Testis (tissue), 3 donors: ENCODE results near the gene QSOX2. TPM values are rescaled to one million over a fixed set of nuclear protein-coding genes. Genes with fewer than 3 reads are reported as not detected.

ENCODE experiments used
- DNase-seq: peaks from one replicate; pipeline ENCODE4 v3.0.0-alpha.2; 2019
- H3K27ac ChIP-seq, 2 donors: fragments of 200-600 bp; sonication (generic); one replicate each; pipeline ENCODE4 v1.5.1; 2019
- H3K27me3 ChIP-seq: fragments of 200-600 bp; sonication (generic); one replicate; pipeline ENCODE4 v1.5.1; 2019
- H3K36me3 ChIP-seq: fragments of 200-600 bp; sonication (generic); one replicate; pipeline ENCODE4 v1.5.1; 2017; ENCODE audit warnings: low read depth; ENCODE audit errors: missing control alignments
- H3K4me1 ChIP-seq: fragments of 200-600 bp; sonication (generic); one replicate; pipeline ENCODE4 v1.5.1; 2019
- H3K4me3 ChIP-seq, 2 donors: fragments of 200-600 bp; sonication (generic); one replicate each; pipeline ENCODE4 v1.5.1; 2017 to 2019
- H3K9me3 ChIP-seq: fragments of 200-600 bp; sonication (generic); one replicate; pipeline ENCODE4 v1.5.1; 2017
- POLR2A ChIP-seq: fragments of 450-650 bp; IDR thresholded peaks from one replicate; pipeline ENCODE4 v1.6.1; 2017; ENCODE audit warnings: antibody characterized with exemption, mild to moderate bottlenecking, moderate library complexity
- WGBS, 2 donors: methylation state at CpG; one replicate each; pipeline ENCODE4 v1.1.5; 2018; 5-methylcytosine and 5-hydroxymethylcytosine counted together
- intact Hi-C: fragments of 100-400 bp; cut with DNase I; formaldehyde crosslinking; loops from one replicate; pipeline ENCODE4 v1.15.1; 2023; ENCODE audit warnings: low total_unique reads
- polyA plus RNA-seq: library from polyadenylated mRNA; stranded (reverse); fragments of 350-450 nt; fragmentation: Illumina TruSeq; extraction: RNeasy Lipid Tissue Mini Kit (QIAGEN cat#74804); gene quantifications from one replicate; pipeline ENCODE4 v1.2.3, GENCODE V29; 2014; ENCODE audit warnings: low read depth, low replicate concordance; ENCODE audit not compliant: insufficient read depth
- total RNA-seq, 2 donors: library from RNA; depleted of rRNA; stranded (reverse); fragments of >200 nt; gene quantifications; one replicate each; pipeline ENCODE4 v1.2.3, GENCODE V29; 2016
- TF ChIP-seq, protein P1 (sequence below), 3 experiments: fragments of 450-650 bp in 2 of 3; fragments of 200-600 bp in 1 of 3; sonication (generic) in 1 of 3; IDR thresholded peaks; one replicate each; pipeline ENCODE4 v1.5.1; 2016 to 2019; ENCODE audit warnings: antibody characterized with exemption in 3 of 3, mild to moderate bottlenecking in 2 of 3, moderate library complexity in 1 of 3

The QSOX2 gene
- total and polyA plus RNA-seq, 3 donors from 2014 or later: 22.1 to 23.3 (median 22.6) TPM

DNA sequence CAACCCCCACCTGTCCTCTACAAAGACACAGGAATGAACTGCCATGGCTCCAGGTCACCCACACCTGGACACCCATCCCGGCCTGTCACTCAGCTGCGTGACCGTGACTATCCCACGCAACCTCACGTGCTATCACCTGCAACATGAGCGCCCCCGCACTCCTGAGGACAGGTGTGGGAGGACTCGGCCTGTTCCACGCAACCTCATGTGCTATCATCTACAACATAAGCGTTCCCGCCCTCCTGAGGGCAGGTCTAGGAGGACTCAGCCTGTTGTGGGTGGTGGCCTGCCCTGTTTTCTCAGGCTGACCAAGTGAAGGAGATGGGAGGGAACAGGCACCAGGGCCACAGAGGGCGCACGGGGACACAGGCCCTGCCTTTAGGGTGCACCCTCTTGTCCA is 4.1 kb downstream of the QSOX2 start:
- no peaks in the 10 kb centered on the region for H3K9me3 ChIP-seq
- intact Hi-C loops: no loop called here
- WGBS, 2 donors: 93 to 96% methylated on average over 8 to 13 of the region's 13 CpGs
- no peak overlapping the region for H3K27ac ChIP-seq
- DNase-seq: no peak
- no peaks in the 10 kb centered on the region for H3K27me3 ChIP-seq
- TF ChIP-seq, protein P1, sequence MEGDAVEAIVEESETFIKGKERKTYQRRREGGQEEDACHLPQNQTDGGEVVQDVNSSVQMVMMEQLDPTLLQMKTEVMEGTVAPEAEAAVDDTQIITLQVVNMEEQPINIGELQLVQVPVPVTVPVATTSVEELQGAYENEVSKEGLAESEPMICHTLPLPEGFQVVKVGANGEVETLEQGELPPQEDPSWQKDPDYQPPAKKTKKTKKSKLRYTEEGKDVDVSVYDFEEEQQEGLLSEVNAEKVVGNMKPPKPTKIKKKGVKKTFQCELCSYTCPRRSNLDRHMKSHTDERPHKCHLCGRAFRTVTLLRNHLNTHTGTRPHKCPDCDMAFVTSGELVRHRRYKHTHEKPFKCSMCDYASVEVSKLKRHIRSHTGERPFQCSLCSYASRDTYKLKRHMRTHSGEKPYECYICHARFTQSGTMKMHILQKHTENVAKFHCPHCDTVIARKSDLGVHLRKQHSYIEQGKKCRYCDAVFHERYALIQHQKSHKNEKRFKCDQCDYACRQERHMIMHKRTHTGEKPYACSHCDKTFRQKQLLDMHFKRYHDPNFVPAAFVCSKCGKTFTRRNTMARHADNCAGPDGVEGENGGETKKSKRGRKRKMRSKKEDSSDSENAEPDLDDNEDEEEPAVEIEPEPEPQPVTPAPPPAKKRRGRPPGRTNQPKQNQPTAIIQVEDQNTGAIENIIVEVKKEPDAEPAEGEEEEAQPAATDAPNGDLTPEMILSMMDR (IDR thresholded peaks at IDR 0.05): no peak
- TF ChIP-seq POLR2A: no peak
- H3K36me3 ChIP-seq: no peaks in the 10 kb centered on the region
- H3K4me1 ChIP-seq: peaks cover 5% of the 10 kb centered on the region
- no peak overlapping the region for H3K4me3 ChIP-seq

DNA sequence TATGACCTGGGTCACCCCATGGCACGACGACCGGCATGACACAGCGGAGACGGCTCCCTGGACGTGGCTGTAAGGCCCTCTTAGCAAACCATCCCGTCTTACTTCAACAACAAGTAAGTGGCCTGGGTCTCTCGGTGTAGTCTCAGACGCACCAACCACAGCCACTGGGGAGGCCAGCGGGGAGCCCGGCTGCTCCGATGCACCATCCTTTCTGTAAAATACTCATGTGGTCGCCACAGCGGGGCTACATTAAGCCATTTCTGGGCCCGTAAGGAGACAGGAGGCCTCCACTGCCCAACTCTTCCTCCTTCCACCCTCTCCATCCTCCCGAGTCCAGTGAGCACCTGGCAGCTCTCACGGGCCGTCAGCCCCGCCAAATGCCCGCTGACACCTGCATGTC is 4.7 kb downstream of the QSOX2 start:
- TF ChIP-seq, protein P1 (IDR thresholded peaks at IDR 0.05): no peak
- TF ChIP-seq POLR2A: no peak
- no peak overlapping the region for H3K27ac ChIP-seq
- H3K4me1 ChIP-seq: peaks cover 5% of the 10 kb centered on the region
- DNase-seq: no peak
- 93 to 96% methylated on average over 18 to 20 of the region's 20 CpGs for WGBS, 2 donors
- H3K36me3 ChIP-seq: no peaks in the 10 kb centered on the region
- H3K4me3 ChIP-seq: no peak overlapping the region
- no peaks in the 10 kb centered on the region for H3K9me3 ChIP-seq
- no peaks in the 10 kb centered on the region for H3K27me3 ChIP-seq
- intact Hi-C loops: no loop called here

DNA sequence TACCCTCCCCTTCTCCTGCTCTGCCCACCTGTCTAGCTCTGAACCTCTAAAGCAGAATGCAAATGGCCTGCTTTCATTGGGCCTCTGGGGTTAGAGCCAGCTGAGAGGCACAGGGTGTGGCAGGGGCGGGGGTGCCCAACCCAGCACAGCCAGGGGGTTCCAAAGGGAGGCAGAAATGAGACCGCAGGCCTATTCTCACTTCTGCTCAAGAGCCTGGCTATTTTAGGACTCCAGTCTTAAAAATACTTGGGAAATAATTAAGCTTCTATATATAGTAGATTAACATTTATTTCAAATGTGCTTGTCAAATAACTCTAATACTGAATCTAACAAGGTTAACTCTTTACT is 5.7 kb downstream of the QSOX2 start:
- Histone ChIP-seq H3K27me3 (no peaks in the 10 kb centered on the region), H3K27ac (no peak overlapping the region), H3K4me1 (peaks cover 4% of the 10 kb centered on the region), H3K4me3 (no peak overlapping the region), H3K9me3 (no peaks in the 10 kb centered on the region), H3K36me3 (no peaks in the 10 kb centered on the region)
- 85 to 91% methylated on average over 2 of the region's 2 CpGs for WGBS, 2 donors
- intact Hi-C loops: no loop called here
- DNase-seq: no peak
- no peak for TF ChIP-seq POLR2A
- TF ChIP-seq, protein P1 (IDR thresholded peaks at IDR 0.05): no peak

DNA sequence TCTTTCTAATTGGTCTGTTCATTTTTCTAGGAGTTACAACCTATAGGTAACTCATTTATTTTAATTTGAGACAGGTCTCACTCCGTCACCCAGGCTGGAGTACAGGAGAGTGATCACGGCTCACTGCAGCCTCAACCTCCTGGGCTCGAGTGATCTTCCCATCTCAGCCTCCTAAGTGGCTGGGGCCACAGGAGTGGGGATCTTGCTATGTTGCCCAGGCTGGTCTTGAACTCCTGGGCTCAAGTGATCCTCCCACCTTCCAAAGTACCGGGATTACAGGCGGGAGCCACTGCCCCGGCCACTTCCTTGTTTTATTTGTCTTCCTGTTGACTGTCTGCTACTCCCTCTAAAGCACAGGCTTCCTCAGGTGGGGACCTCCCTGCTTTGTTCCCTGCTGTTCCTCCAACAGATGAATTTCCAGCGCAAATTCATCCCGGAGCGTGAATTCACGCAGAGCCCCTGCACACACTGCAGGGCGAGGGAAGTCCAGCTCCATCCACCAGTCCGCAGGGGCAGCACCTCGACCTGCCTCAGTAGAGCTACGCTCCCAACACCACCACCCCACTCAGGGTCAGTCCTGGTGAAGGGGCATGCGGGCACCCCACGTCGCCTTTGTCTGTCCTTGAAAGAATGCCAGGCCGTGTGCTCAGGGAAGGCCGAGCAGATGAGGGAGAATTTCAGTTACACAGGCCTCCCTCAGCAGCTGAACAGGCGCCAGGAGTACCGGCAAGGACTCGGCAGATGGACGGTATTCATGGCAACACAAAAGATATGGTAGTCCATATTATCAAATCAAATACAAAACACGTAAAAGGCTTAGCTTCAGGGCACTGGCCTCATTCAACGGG is 6.3 kb downstream of the QSOX2 start:
- 55 to 72% methylated on average over 25 of the region's 25 CpGs for WGBS, 2 donors
- Histone ChIP-seq H3K4me3 (no peak overlapping the region), H3K27me3 (no peaks in the 10 kb centered on the region), H3K9me3 (no peaks in the 10 kb centered on the region), H3K36me3 (no peaks in the 10 kb centered on the region), H3K4me1 (no peaks in the 10 kb centered on the region), H3K27ac (no peak overlapping the region)
- TF ChIP-seq POLR2A: no peak
- TF ChIP-seq, protein P1 (IDR thresholded peaks at IDR 0.05): no peak
- intact Hi-C loops: no loop called here
- DNase-seq: no peak

DNA sequence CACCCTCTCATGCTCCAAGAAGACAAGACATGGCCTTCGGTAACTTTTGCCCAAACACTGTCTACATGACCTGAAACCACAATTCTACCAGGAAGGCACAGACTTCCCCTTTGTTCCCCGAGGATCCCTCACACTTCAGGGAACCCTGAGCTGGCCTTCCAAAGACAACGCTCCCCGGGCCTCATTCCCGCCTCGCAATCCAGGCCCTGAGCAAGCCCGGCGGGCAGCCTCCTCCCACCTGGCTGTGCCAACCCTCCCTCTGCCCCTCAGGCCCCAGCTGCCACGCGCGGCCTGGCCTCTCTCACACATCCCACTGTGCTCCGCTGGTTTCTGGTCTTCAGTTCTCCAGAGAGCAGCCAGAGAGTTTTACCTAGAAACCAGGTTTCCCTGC is 7.3 kb downstream of the QSOX2 start:
- 71 to 83% methylated on average over 10 to 12 of the region's 12 CpGs for WGBS, 2 donors
- intact Hi-C loops: no loop called here
- no peaks in the 10 kb centered on the region for H3K4me1 ChIP-seq

More for the DNA sequence above, 7.3 kb downstream of the QSOX2 start:
- Histone ChIP-seq H3K27ac (no peak overlapping the region), H3K36me3 (no peaks in the 10 kb centered on the region), H3K9me3 (no peaks in the 10 kb centered on the region), H3K4me3 (no peak overlapping the region), H3K27me3 (no peaks in the 10 kb centered on the region)
- no peak for TF ChIP-seq POLR2A
- TF ChIP-seq, protein P1 (IDR thresholded peaks at IDR 0.05): no peak
- DNase-seq: no peak
